Measurements from ENCODE around the gene LLGL2.
"Not testable (repeated sequence)": the region's sequence is repeated elsewhere in the genome, so short reads cannot be mapped to it uniquely, and the experiment has no call there.

The LLGL2 gene

DNA sequence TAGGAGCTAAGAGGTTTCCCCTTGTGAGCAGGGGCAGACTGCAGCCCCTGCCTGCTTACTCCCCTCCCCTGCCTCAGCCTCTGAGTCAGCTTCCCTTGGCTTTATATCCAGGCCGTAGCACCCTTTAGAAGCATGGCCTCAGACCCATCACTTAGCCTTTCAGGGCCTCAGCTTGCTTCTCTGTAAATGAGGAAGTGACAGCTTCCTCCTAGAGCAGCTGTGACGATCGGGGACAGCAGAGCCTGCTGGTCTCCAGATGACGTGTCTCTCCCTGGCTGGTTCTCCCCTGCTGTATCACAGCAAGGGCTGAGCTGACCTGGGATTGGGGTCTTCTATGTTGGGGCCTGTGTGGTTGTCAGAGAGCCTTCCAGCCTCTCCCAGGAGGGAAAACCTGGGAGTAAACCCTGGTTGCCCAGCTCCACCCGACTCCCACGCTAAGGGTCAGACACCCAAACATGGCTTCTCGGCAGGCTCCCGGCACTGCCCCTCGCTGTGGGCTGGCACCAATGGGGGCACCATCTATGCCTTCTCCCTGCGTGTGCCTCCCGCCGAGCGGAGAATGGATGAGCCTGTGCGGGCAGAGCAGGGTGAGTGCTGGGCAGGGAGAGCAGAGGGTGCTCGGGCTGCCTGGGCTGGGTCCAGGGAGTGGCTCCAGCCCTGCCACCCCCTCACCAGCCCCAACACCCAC is 45.8 kb downstream of the LLGL2 start:
- no peak for FAIRE-seq

DNA sequence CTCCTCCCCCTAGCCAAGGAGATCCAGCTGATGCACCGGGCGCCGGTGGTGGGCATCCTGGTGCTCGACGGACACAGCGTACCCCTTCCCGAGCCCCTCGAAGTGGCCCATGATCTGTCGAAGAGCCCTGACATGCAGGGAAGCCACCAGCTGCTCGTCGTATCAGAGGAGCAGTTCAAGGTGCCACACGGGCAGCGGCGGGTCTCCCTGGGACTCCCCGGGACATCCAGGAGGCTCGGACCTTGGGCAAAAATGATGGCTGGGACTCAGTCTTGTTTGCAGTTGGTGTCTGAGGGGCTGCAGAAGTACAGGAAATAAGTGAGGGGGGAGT is 46.4 kb downstream of the LLGL2 start:
- FAIRE-seq: no peak

DNA sequence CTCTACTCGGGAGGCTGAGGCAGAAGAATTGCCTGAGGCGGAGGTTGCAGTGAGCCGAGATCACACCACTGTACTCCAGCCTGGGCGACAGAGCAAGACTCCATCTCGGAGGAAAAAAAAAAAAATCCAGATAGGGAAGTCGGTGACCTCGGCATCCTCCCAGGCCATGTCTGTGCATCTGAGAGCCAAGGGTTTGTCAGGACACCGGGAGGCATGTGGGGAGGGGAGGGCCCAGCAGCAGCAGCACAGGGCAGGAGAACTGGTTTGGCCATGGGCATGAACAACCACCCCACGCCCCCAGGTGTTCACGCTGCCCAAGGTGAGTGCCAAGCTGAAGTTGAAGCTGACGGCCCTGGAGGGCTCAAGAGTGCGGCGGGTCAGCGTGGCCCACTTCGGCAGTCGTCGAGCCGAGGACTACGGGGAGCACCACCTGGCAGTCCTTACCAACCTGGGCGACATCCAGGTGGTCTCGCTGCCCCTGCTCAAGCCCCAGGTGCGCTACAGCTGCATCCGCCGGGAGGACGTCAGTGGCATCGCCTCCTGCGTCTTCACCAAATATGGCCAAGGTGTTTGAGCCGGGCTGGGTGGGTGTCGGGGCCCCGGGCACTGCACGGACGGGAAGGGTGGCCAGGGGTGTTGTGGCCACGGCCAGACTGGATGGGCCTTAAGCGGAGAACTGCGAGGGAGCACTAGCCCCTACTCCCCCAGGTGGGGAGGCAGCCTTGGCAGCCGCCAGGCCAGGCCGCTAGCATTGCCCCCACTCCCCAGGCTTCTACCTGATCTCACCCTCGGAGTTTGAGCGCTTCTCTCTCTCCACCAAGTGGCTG is 47.4 kb downstream of the LLGL2 start:
- no peak for FAIRE-seq

DNA sequence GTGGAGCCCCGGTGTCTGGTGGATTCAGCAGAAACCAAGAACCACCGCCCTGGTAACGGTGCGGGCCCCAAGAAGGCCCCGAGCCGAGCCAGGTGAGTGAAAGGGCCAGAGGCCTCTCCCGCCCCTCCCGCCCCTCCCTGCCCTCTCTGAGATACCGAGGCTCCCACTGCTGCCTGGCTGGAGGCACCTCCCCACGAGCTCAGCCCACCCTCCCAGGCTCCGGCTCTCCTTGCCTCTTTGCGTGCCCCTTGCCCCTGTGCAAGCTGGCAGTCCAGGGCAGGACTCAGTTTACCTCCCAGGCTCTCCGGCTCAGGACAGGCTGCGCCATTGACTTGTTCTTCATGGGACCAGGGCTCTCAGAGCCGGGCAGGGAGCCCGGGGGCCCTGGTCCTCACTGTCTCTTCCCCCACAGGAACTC is 48.1 kb downstream of the LLGL2 start:
- FAIRE-seq: no peak

DNA sequence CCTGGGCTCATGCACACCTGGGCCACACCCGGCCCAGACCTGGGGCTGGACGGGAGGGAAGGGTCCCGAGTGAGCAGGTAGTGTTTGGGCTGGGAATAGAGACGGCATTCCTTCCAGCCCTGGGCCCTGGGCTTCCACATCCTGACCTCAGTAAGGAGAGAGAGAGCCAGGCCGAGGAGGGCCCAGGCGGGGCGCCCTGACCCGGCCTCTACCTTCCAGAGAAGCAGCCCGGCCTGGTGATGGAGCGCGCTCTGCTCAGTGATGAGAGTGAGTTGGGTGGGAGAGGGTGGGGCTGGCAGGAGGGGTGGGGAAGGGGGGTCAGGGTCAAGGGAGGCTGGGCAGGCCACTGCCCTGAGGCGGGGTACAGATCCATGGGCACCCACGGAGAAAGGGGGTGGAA is 48.5 kb downstream of the LLGL2 start:
- FAIRE-seq: no peak

DNA sequence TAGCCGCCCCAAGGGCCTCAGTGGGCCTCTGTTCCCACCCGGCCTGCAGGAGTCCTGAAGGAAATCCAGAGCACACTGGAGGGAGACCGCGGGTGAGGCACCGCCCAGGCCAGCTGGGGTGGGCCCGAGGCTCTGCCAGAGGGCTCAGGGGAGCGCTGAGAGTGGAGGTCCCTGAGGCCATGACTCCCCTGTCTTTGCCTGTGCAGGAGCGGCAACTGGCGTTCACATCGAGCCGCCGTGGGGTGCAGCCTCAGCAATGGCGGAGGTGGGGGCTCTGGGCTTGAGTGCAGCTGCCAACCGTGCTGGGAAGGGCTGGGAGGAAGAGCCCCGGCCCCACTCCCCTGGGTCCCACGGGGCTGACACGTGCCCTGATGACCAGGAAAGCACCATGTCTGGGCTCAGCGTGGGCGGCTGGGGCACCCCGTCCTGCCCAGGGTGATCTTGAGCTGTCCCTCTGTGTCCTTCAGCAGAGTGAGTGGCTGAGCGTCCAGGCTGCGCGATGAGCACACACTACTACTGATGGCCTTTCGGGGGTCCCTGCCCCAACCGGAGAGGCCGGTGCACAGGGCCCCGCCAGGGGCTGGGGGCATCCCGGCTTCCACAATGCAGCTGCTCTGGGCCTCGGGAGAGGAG is 49.0 kb downstream of the LLGL2 start:
- FAIRE-seq: no peak

DNA sequence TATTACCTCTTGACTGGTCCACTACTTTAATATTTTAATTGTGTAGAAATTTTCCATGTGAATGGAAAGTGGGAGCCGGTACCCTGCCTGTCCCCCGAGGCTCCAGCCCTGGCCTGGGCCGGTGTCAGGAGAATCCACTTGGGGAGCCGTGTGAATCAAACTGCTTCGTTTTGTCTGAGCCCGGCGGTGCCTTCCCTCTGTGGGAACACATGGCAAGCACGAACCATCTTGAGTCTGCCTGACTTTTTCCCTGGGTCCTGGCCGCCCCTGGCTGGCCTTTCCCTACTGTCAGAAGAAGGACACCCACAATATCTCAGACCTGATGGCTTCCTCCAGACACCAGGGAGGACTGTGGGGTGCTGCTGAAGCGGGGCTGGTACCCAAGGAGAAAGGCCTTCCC is 49.7 kb downstream of the LLGL2 start:
- no peak for FAIRE-seq

DNA sequence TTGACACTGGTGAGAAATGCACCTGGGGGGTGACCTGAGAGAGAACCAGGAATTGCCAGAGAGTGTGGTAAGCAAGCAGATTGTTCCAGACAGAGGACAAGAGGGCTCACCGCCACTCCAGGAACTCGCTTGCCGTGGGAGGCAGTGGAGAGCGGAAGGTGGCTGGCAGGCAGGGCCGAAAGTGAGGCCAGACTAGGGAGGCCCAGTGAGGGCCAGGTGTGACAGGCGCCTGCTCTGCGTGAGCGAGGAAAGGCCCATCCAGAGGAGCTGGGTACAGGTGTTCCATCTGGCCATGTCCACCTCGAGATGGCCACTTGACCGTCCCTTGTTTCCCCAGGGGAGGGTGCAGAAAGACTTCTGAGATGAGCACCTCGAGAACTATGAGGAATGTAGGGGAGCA is 50.2 kb downstream of the LLGL2 start:
- FAIRE-seq: no peak

DNA sequence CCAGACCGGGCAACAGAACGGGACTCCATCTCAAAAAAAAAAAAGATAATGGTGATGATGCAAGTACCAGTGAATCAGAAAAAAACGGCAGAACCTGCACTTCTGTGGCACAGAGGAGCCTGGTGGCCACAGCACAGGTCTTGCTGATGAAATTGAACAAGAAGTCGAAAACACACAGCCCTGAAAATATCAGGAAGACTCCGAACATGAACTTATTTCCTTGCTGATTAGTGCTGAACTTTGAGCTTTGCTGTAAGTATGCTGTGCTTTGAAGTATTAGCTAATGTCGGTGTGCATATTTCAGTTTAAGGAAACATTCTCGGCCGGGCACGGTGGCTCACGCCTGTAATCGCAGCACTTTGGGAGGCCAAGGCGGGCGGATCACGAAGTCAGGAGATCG is 51.2 kb downstream of the LLGL2 start:
- FAIRE-seq: no peak

DNA sequence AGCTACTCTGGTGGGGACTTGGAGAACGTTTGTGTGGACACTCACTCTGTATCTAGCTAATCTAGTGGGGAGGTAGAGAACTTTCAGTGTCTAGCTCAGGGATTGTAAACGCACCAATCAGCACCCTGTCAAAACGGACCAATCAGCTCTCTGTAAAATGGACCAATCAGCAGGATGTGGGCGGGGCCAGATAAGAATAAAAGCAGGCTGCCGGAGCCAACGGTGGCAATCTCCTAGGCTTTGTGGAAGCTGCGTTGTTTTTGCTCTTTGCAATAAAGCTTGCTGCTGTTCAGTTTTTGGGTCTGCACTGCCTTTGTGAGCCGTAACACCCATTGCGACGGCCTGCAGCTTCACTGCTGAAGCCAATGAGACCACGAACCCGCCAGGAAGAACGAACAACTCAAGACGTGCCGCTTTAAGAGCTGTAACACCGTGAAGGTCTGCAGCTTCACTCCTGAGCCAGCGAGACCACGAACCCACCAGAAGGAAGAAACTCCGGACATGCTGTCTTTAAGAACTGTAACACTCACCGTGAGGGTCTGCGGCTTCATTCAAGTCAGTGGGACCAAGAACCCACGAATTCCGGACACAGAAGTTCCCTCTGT is 55.7 kb downstream of the LLGL2 start:
- not testable (repeated sequence) for FAIRE-seq

DNA sequence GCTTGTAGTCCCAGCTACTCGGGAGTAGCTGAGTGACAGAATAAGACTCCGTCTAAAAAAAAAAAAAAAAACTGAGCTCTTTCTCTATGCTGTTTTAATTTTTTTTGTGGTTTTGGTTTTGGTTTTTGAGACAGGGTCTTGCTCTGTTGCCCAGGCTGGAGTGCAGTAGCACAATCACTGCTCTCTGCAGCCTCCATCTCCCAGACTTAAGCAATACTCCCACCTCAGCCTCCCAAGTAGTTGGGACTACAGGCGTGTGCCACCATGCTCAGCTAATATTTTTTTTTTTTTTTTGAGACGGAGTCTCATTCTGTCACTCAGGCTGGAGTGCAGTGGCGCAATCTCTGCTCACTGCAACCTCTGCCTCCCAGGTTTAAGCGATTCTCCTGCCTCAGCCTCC is 57.7 kb downstream of the LLGL2 start:
- not testable (repeated sequence) for FAIRE-seq

DNA sequence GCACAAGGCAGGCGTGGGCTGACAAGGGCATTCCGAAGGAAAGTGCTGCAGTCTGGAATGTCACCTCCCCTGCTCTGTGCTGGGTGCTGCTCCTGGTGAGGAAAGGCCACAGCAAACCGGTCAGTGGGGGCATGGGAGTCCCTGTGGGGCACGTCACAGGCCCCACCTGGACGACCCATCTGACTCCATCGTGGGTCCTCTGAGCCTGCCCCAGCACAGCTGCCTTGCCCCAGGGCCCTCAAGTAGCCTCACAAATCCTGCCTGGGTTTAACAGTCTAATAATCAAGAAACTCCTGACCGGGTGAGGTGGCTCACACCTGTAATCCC is 59.3 kb downstream of the LLGL2 start:
- no peak for FAIRE-seq

DNA sequence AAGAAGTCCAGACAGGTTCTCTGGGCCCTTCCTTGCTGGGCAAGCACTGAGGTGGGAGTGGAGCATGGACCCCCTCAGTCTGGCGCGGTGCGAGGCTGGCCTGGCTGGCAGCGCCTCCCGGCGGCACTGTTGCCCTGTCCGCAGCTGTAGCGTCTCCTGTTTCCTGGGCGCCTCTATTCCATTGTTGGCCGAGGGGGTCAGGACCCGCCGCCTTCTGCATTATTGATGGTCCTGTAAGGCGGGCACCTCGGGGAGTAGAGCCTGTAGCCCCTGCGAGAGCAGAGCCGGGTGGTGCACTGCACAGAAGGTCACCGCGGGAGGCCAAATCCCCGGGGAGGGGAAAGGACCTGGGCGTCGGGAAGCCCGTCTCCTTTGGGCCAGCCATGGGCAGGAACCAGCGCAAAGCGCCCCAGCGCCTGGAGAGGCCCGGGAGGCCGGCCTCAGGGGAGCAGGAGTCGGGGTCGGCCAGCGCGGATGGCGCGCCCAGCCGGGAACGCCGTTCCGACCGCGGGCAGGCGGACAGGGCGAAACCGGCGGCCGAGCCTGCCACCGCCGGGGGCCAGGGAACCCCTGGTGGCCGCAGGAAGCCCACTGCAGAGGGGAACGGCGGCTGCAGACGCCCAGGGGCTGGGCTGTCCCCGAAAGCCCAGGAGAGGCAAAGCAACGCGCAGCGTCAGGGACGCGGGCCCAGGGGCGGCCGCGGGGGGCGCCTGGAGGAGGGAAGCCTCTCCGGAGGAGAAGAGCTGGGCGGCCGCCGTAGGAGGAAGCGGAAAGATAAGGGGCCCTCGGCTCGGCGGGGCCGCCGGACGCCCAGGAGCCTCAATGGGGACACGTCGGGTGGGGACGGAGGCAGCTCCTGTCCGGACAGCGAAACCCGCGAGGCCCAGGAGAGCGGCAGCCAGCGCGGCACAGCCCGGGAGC is 62.4 kb downstream of the LLGL2 start, which contains the start of gene MYO15B:
MYO15B (plus strand) TSS at position 126 of the 921 bp plus-strand sequence; CDS start at position 384, 258 bp downstream.
- no peak for FAIRE-seq

DNA sequence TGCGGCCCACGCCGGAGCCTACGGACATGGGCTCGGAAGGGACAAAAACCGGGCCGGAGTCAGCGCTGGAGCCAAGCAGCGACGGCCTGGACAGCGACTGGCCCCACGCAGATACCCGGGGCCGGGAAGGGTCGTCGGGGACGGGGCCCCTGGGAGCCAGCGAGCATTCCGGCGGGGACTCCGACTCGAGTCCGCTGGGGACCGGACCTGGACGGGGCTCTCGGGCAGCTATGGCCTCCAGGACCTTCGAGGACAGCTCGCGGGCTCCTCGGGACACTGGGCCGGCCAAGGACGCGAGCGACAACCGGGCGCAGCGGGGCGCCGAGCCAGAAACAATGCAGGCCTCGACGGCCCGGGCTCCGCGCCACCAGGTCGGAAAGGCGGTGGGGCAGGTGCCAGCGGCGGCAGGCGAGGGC is 63.1 kb downstream of the LLGL2 start:
- no peak for FAIRE-seq

DNA sequence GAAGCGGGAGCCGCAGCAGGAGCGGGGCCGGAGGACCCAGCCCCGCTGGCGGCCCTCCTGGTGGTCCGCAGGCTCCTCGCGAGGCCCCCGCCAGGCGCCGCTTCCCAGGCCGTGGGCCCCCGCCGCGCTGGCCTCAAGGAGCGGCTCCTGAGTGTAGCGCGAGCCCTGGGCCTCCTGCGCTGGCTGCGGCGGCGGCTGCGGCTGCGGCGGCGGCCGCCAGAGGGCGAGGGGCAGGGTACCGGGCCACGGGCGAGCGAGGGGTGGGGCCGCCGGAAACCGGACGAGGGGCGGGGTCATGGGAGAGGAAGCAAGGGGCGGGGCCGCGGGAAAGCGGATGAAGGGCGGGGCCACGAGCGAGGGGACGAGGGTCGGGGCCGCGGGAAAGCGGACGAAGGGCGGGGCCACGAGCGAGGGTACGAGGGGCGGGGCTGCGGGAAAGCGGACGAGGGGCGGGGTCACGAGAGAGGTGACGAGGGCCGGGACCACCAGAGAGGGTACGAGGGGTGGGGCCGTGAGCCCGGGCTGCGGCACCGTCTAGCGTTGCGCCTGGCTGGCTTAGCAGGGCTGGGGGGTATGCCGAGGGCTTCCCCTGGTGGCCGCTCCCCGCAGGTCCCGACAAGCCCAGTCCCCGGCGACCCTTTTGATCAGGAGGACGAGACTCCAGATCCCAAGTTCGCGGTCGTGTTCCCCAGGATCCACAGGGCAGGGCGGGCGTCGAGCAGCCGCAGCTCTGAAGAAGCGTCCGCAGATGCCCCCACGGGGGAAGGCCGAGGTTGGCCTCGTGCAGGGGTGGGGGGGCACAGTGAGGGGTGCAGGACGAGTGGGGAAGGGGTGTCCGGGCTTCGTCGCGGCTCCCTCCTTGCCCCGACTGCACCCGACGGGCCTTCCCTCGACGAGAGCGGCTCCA is 63.8 kb downstream of the LLGL2 start:
- FAIRE-seq: no peak

DNA sequence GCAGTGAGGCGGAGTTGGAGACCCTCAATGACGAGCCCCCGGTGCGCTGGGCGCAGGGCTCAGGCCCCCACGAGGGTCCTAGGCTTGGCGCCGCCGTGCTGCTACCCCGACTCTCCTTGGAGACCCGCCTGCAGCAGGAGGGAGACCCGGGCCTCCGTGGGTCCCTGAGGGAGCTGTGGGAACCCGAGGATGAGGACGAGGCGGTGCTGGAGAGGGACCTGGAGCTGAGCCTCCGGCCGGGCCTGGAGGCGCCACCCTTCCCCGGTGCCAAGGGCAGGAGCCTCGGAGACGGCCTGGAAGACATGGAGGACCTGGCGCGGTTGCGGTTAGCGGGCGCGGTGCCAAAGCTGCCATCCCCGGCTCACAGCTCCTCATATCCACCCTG is 64.4 kb downstream of the LLGL2 start:
- no peak for FAIRE-seq

DNA sequence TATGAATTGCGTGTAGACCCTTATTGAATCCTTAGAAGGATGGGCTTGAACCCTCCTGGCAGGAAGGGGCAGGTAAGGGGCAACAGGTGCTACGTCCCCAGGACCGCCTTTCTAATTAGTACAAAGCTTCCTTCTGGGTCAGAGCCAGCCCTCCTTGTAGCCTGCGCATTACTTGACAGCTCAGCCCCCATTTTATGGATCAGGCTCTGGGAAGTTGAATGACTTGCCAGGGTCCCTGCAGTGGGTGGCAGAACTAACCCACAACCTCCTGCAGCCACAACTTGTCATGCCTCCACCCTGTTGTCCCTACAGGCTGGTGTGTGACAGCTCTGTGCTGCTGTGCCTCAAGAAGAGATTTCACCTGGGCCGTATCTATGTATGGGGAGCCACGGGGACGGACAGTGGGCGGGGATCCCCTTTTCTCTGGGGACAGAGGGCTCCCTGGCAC is 64.8 kb downstream of the LLGL2 start:
- no peak for FAIRE-seq

DNA sequence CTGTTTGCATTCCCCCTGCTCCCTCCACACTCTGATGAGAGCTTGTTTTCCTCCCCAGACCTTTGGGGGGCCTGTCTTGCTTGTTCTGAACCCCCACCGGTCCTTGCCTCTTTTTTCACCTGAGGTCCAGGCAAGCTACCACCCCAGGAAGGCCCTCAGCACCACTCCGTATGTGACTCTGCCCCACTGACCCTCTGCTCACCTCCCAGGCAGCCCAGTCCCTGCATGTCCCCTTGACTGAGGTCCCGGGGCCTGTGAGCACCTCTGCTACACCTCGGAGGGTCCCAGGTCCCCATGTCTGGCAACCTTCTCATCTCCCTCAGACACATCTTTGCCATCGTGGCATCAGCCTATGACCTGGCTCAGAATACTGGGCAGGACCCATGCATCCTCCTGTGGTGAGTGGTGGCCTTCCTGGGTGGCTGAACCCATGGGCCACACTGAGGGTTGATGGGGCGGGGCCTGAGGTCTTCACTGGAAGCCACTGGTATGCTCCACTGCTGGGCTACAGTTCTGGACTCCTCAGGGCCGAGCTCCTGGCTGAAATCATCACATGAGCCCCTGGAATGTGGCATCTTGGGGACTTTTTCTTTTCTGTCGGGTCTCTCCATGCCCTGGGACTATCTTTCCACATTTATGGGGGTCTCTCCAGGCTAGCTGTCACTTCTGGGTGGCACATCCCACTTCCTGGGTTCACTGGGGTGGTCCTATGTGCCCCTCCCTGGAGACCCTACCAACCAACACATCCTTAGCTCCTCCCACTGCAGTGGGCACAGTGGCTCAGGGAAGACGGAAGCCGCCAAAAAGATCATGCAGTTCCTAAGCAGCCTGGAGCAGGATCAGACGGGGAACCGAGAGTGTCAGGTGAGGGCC is 65.6 kb downstream of the LLGL2 start:
- no peak for FAIRE-seq

DNA sequence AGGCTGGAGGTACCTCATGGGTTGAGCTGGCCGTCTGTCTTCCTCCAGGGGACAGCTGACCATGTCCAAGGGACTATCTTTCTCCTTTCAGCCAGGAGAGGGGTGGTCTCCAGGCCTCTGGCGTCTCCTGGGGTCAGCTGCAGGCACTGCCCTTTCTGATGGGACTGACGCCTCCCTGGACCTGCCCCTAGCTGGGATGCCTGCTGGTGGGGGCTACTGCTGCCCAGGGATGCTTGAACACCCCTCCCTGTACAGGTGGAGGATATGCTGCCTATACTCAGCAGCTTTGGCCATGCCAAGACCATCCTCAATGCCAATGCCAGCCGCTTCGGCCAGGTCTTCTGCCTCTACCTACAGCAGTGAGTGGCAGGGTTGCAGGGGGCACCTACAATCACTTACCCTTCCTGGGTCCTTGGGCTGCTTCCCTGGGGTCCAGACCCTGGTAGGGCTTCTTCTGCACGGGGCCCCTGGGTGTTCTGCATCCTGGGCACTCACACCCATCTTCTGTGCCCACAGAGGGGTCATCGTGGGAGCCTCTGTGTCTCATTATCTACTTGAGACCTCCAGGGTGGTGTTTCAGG is 66.3 kb downstream of the LLGL2 start:
- no peak for FAIRE-seq
